Uterus (tissue), 4 donors: ENCODE results near the gene CDH12. TPM values are rescaled to one million over a fixed set of nuclear protein-coding genes. Genes with fewer than 3 reads are reported as not detected.

Experiments used
- DNase-seq, 2 donors: peaks; one replicate each; pipeline ENCODE4 v3.0.0-alpha.2; 2019 to 2020
- H3K27ac ChIP-seq, 2 donors: fragments of 200-600 bp; sonication (generic); 1 replicate in 1 of 2; 2 replicates in 1 of 2; pipeline ENCODE4 v1.5.1; 2016 to 2018
- H3K27me3 ChIP-seq, 2 donors: fragments of 200-600 bp; sonication (generic); one replicate each; pipeline ENCODE4 v1.5.1; 2018 to 2019; ENCODE audit warnings: control low read depth in 1 of 2
- H3K36me3 ChIP-seq, 2 donors: fragments of 200-600 bp; sonication (generic); one replicate each; pipeline ENCODE4 v1.5.1; 2019; ENCODE audit warnings: control low read depth in 1 of 2
- H3K4me1 ChIP-seq, 2 donors: fragments of 200-600 bp; sonication (generic); one replicate each; pipeline ENCODE4 v1.5.1; 2018 to 2019; ENCODE audit warnings: control low read depth in 1 of 2
- H3K4me3 ChIP-seq, 2 donors: fragments of 200-600 bp; sonication (generic); 1 replicate in 1 of 2; 2 replicates in 1 of 2; pipeline ENCODE4 v1.5.1; 2018 to 2019; ENCODE audit warnings: mild to moderate bottlenecking in 1 of 2
- H3K9me3 ChIP-seq, 2 donors: fragments of 200-600 bp; sonication (generic); one replicate each; pipeline ENCODE4 v1.5.1; 2019; ENCODE audit warnings: control low read depth in 1 of 2
- POLR2A ChIP-seq, 2 donors: fragments of 450-650 bp; IDR thresholded peaks; one replicate each; pipeline ENCODE4 v1.6.1; 2016; ENCODE audit warnings: antibody characterized with exemption in 2 of 2, mild to moderate bottlenecking in 1 of 2, moderate library complexity in 1 of 2
- intact Hi-C: fragments of 100-400 bp; cut with DNase I; formaldehyde crosslinking; loops from one replicate; pipeline ENCODE4 v1.15.1; 2023; ENCODE audit warnings: low total_unique reads
- total RNA-seq, 4 donors: library from RNA; depleted of rRNA in 3 of 4; stranded (reverse); fragments of >200 nt in 3 of 4; gene quantifications; one replicate each; pipeline versions ENCODE4 v1.1.0 to v1.2.4, GENCODE V29; 2014 to 2023
- TF ChIP-seq, protein P1 (sequence below), 4 experiments: fragments of 200-600 bp in 2 of 4; fragments of 450-650 bp in 2 of 4; sonication (generic) in 2 of 4; IDR thresholded peaks; one replicate each; pipeline ENCODE4 v1.5.1; 2016 to 2019; ENCODE audit warnings: antibody characterized with exemption in 4 of 4, mild to moderate bottlenecking in 2 of 4, moderate library complexity in 1 of 4
- donor health status: DM: yes; HTN: yes; CAD: no.

The CDH12 gene
- total RNA-seq, 4 donors from 2014 or later = 0.37 to 2.0 TPM; not detected in 2

DNA sequence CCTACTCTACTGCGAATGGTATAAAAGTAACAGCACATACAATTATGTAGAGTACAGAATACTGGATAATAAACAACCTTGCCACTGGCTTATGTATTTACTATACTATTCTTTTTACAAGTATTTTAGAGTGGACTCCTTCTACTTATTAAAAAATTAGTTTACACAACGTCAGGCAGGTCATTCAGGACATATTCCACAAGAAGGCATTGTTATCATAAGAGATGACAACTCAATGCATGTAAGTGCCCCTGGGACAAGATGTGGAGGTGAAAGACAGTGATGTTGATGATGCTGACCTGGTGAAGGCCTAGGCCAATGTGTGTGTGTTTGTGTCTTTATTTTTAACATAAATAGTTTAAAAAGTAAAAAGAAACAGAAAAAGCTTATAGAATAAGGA, 421.7 kb downstream of the CDH12 start:
- no peaks in the 10 kb centered on the region for H3K36me3 ChIP-seq
- intact Hi-C loops = no loop called here
- no peak for TF ChIP-seq POLR2A (IDR thresholded peaks at IDR 0.05)
- H3K27me3 ChIP-seq = no peaks in the 10 kb centered on the region
- no peaks in the 10 kb centered on the region for H3K4me1 ChIP-seq
- H3K27ac ChIP-seq = no peak overlapping the region
- H3K4me3 ChIP-seq = no peak overlapping the region
- no peaks in the 10 kb centered on the region for H3K9me3 ChIP-seq
- no peak for DNase-seq

DNA sequence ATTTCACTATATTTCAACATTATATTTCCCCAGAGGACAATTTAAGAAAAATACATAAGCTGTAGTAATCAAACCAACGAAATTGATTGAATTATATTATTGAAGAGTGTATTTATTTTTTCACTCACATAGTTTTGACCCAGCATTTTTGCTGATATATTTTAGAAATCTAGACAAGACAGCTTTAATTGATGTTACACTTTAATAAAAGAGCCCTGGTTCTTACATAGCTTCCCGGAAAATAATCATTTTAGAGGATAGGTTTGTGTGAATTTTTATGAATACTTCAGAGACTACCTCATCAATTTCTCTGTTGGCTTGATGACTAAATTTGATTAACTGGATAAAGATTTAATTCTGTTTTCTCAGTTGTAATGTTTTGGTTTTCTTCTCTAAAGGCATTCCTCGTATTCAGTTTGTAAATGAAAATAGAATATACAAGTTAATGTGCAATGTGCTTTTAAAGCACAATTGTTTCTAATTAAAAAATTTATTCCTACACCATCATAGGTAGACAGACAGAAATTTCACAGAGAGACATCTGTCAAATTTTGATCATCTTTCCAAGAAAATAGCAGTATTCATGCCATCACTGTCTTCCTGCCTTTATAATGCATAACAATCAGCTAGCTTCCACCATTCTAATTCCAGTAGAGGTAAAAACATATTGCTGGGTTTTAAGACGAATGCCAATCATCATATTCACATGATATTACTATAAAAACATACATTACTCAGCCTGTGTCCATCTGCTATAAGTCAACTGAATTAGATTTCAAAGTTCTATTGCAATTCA, 441.4 kb downstream of the CDH12 start:
- Histone ChIP-seq H3K36me3 (no peaks in the 10 kb centered on the region), H3K4me1 (no peaks in the 10 kb centered on the region), H3K27ac (no peak overlapping the region), H3K9me3 (no peaks in the 10 kb centered on the region), H3K27me3 (no peaks in the 10 kb centered on the region), H3K4me3 (no peak overlapping the region)
- DNase-seq = no peak
- intact Hi-C loops = no loop called here
- no peak for TF ChIP-seq POLR2A (IDR thresholded peaks at IDR 0.05)
- TF ChIP-seq, protein P1, sequence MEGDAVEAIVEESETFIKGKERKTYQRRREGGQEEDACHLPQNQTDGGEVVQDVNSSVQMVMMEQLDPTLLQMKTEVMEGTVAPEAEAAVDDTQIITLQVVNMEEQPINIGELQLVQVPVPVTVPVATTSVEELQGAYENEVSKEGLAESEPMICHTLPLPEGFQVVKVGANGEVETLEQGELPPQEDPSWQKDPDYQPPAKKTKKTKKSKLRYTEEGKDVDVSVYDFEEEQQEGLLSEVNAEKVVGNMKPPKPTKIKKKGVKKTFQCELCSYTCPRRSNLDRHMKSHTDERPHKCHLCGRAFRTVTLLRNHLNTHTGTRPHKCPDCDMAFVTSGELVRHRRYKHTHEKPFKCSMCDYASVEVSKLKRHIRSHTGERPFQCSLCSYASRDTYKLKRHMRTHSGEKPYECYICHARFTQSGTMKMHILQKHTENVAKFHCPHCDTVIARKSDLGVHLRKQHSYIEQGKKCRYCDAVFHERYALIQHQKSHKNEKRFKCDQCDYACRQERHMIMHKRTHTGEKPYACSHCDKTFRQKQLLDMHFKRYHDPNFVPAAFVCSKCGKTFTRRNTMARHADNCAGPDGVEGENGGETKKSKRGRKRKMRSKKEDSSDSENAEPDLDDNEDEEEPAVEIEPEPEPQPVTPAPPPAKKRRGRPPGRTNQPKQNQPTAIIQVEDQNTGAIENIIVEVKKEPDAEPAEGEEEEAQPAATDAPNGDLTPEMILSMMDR (IDR thresholded peaks at IDR 0.05) = no peak

DNA sequence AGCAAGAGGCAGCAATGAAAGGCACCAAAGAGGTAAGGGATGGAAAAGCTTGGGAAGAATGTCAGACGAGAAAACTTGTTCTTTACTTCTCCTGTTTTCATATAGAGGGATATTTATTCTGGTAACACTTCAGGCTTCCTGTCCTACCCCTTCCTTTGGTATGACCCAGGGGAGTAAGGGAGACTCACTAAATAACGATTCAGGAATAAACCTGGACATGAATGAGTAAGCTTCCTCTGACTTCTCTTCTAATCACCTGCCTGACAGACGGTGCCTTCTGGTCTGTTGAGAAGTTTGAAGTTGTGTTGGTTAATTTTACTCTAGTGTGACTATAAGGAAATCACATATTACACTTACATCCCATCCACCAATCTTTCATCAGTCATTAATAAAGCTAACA, 461.2 kb downstream of the CDH12 start:
- intact Hi-C loops = no loop called here
- Histone ChIP-seq H3K36me3 (no peaks in the 10 kb centered on the region), H3K27me3 (no peaks in the 10 kb centered on the region), H3K4me1 (no peaks in the 10 kb centered on the region), H3K27ac (no peak overlapping the region), H3K4me3 (no peak overlapping the region), H3K9me3 (no peaks in the 10 kb centered on the region)
- DNase-seq = no peak
- TF ChIP-seq, protein P1 (IDR thresholded peaks at IDR 0.05) = no peak
- no peak for TF ChIP-seq POLR2A (IDR thresholded peaks at IDR 0.05)

DNA sequence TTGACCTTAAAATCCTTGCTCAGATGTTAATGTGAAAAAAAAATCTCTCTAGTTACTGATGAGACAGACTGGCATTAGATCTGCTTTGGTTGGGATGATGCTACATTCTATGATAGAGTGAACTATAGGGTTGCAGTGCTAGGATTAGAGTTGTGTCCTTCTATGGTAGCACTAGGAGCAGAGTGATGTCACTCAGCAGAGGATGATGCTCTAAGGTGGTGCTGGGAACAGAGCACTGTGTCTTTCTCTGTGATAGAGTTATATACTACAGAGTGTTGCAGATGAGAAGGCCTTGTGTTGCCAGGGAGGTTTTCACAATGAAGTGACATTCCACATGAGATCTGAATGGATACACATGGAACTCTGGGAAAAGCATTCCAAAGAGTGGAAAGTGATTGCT, 462.3 kb downstream of the CDH12 start:
- H3K27ac ChIP-seq = no peak overlapping the region
- no peaks in the 10 kb centered on the region for H3K4me1 ChIP-seq
- intact Hi-C loops = no loop called here
- H3K36me3 ChIP-seq = no peaks in the 10 kb centered on the region
- H3K4me3 ChIP-seq = no peak overlapping the region
- no peak for DNase-seq
- TF ChIP-seq, protein P1 (IDR thresholded peaks at IDR 0.05) = no peak
- TF ChIP-seq POLR2A (IDR thresholded peaks at IDR 0.05) = no peak
- no peaks in the 10 kb centered on the region for H3K27me3 ChIP-seq
- no peaks in the 10 kb centered on the region for H3K9me3 ChIP-seq

DNA sequence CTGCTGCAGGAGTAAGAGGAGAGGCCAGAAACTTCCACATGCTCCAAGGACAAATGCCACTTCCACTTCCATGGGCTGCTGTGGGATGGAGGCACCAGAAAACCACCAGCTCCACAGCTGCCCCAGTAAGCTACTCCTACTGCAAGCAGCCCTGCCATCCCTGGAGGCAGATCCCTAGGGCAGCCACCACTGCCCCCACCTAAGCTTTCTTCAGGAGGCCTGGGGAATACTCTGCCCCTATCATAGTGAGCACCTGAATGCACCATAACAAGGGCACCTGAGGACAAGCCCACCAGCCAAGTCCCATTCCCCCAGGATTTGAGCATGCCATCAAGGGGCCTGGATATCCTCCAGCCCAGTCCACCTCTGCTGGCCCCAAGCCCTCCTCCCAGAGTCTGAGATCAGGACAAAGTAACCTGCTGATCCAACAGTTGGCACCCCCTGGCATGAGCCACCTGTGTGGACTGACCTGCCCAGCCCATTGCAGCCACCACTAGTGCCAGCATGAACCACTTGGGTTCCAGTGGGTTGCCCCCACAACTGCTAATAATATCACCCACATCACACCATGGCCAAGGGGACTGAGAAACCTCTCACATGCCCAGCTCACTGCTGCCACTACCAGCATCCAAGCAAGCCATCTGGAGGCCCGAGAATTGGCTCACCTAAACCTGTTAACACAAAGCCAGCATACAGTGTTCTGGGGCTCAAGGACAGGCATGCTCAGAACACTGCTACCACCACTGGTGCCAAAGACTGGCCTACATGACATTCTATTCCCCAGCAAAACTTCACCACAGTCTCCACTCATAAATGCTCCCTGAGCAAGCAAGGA, 480.1 kb downstream of the CDH12 start:
- Histone ChIP-seq H3K4me1 (no peaks in the 10 kb centered on the region), H3K27ac (no peak overlapping the region), H3K4me3 (no peak overlapping the region), H3K27me3 (no peaks in the 10 kb centered on the region), H3K36me3 (no peaks in the 10 kb centered on the region), H3K9me3 (no peaks in the 10 kb centered on the region)
- no peak for DNase-seq
- intact Hi-C loops = no loop called here
- no peak for TF ChIP-seq POLR2A (IDR thresholded peaks at IDR 0.05)
- TF ChIP-seq, protein P1 (IDR thresholded peaks at IDR 0.05) = no peak
